Measurements from ENCODE around the gene UGT2B10.
"Not testable (repeated sequence)": the region's sequence is repeated elsewhere in the genome, so short reads cannot be mapped to it uniquely, and the experiment has no call there.

Gene UGT2B10

GRCh38 chr4:68808060-68808459, 7.7 kb upstream of the UGT2B10 start:
- Histone ChIP-seq H3K9me2 (replicated peaks; ENCODE audit: low read depth, low read length) (no peaks in the 10 kb centered on the region), H3K79me2 (ENCODE audit: insufficient read depth, low read length) (no peaks in the 10 kb centered on the region), H3K27me3 (ENCODE audit: insufficient read depth, low read length, poor library complexity, severe bottlenecking) (no peaks in the 10 kb centered on the region), H3K36me3 (ENCODE audit: insufficient read depth, low read length) (no peaks in the 10 kb centered on the region), H2AFZ (ENCODE audit: low read length) (no peak overlapping the region), H3K4me1 (ENCODE audit: insufficient read depth, low read length, poor library complexity, severe bottlenecking) (no peaks in the 10 kb centered on the region), H4K20me1 (ENCODE audit: insufficient read depth, low read length, poor library complexity, severe bottlenecking) (no peaks in the 10 kb centered on the region), H3F3A (ENCODE audit: low read depth) (no peaks in the 10 kb centered on the region), H3K9ac (ENCODE audit: low read depth, low read length, poor library complexity, severe bottlenecking) (no peak overlapping the region), H3K4me3 (ENCODE audit: low read length, poor library complexity, severe bottlenecking) (no peak overlapping the region), H3K9me3 (ENCODE audit: insufficient read depth, low read depth, low read length) (no peaks in the 10 kb centered on the region), H3K4me2 (ENCODE audit: low read depth, low read length, poor library complexity, severe bottlenecking) (no peak overlapping the region)
- TF ChIP-seq EZH2phosphoT487 (IDR thresholded peaks at IDR 0.05; ENCODE audit: borderline replicate concordance), result no peak
- no peak for TF ChIP-seq CTCF (conservative IDR thresholded peaks at IDR 0.05; ENCODE audit: low read length)

- no peak overlapping the region for H3K4me3 ChIP-seq (ENCODE audit: low read length, poor library complexity, severe bottlenecking)
- no peaks in the 10 kb centered on the region for H3F3A ChIP-seq (ENCODE audit: low read depth)
- no peaks in the 10 kb centered on the region for H3K36me3 ChIP-seq (ENCODE audit: insufficient read depth, low read length)
- H3K79me2 ChIP-seq (ENCODE audit: insufficient read depth, low read length), result no peaks in the 10 kb centered on the region
- no peaks in the 10 kb centered on the region for H4K20me1 ChIP-seq (ENCODE audit: insufficient read depth, low read length, poor library complexity, severe bottlenecking)
- H2AFZ ChIP-seq (ENCODE audit: low read length), result no peak overlapping the region
- no peaks in the 10 kb centered on the region for H3K9me2 ChIP-seq (replicated peaks; ENCODE audit: low read depth, low read length)
- H3K4me1 ChIP-seq (ENCODE audit: insufficient read depth, low read length, poor library complexity, severe bottlenecking), result no peaks in the 10 kb centered on the region
- no peak overlapping the region for H3K4me2 ChIP-seq (ENCODE audit: low read depth, low read length, poor library complexity, severe bottlenecking)
- no peak overlapping the region for H3K9ac ChIP-seq (ENCODE audit: low read depth, low read length, poor library complexity, severe bottlenecking)
- TF ChIP-seq EZH2phosphoT487 (IDR thresholded peaks at IDR 0.05; ENCODE audit: borderline replicate concordance) (no peak), CTCF (conservative IDR thresholded peaks at IDR 0.05; ENCODE audit: low read length) (no peak)
- H3K9me3 ChIP-seq (ENCODE audit: insufficient read depth, low read depth, low read length), result no peaks in the 10 kb centered on the region
- no peaks in the 10 kb centered on the region for H3K27me3 ChIP-seq (ENCODE audit: insufficient read depth, low read length, poor library complexity, severe bottlenecking)
Observed at GRCh38 chr4:68810919-68811318, 4.9 kb upstream of the UGT2B10 start.

- H3K79me2 ChIP-seq (ENCODE audit: insufficient read depth, low read length); H3K4me1 ChIP-seq (ENCODE audit: insufficient read depth, low read length, poor library complexity, severe bottlenecking); H3K9me2 ChIP-seq (replicated peaks; ENCODE audit: low read depth, low read length); H4K20me1 ChIP-seq (ENCODE audit: insufficient read depth, low read length, poor library complexity, severe bottlenecking); H3K36me3 ChIP-seq (ENCODE audit: insufficient read depth, low read length); H3K4me3 ChIP-seq (ENCODE audit: low read length, poor library complexity, severe bottlenecking); H3K27me3 ChIP-seq (ENCODE audit: insufficient read depth, low read length, poor library complexity, severe bottlenecking); H2AFZ ChIP-seq (ENCODE audit: low read length); H3F3A ChIP-seq (ENCODE audit: low read depth); H3K9ac ChIP-seq (ENCODE audit: low read depth, low read length, poor library complexity, severe bottlenecking); H3K4me2 ChIP-seq (ENCODE audit: low read depth, low read length, poor library complexity, severe bottlenecking); H3K9me3 ChIP-seq (ENCODE audit: insufficient read depth, low read depth, low read length): not testable (repeated sequence)
Observed at GRCh38 chr4:68816410-68817265, 844 bp downstream of the UGT2B10 start.

- Histone ChIP-seq H2AFZ (ENCODE audit: low read length) (no peak overlapping the region), H3K9ac (ENCODE audit: low read depth, low read length, poor library complexity, severe bottlenecking) (no peak overlapping the region), H3K4me2 (ENCODE audit: low read depth, low read length, poor library complexity, severe bottlenecking) (no peak overlapping the region), H3K27me3 (ENCODE audit: insufficient read depth, low read length, poor library complexity, severe bottlenecking) (no peaks in the 10 kb centered on the region), H3F3A (ENCODE audit: low read depth) (no peaks in the 10 kb centered on the region), H3K4me3 (ENCODE audit: low read length, poor library complexity, severe bottlenecking) (no peak overlapping the region), H3K9me3 (ENCODE audit: insufficient read depth, low read depth, low read length) (no peaks in the 10 kb centered on the region), H3K9me2 (replicated peaks; ENCODE audit: low read depth, low read length) (no peaks in the 10 kb centered on the region), H3K4me1 (ENCODE audit: insufficient read depth, low read length, poor library complexity, severe bottlenecking) (no peaks in the 10 kb centered on the region), H3K36me3 (ENCODE audit: insufficient read depth, low read length) (no peaks in the 10 kb centered on the region), H4K20me1 (ENCODE audit: insufficient read depth, low read length, poor library complexity, severe bottlenecking) (no peaks in the 10 kb centered on the region), H3K79me2 (ENCODE audit: insufficient read depth, low read length) (no peaks in the 10 kb centered on the region)
- no peak for TF ChIP-seq CTCF (conservative IDR thresholded peaks at IDR 0.05; ENCODE audit: low read length)
- no peak for TF ChIP-seq EZH2phosphoT487 (IDR thresholded peaks at IDR 0.05; ENCODE audit: borderline replicate concordance)
Observed at GRCh38 chr4:68817386-68817785, 1.6 kb downstream of the UGT2B10 start.

- not testable (repeated sequence) for H3K4me3 ChIP-seq (ENCODE audit: low read length, poor library complexity, severe bottlenecking); H2AFZ ChIP-seq (ENCODE audit: low read length); H3K9me3 ChIP-seq (ENCODE audit: insufficient read depth, low read depth, low read length); H4K20me1 ChIP-seq (ENCODE audit: insufficient read depth, low read length, poor library complexity, severe bottlenecking); H3K4me1 ChIP-seq (ENCODE audit: insufficient read depth, low read length, poor library complexity, severe bottlenecking); H3F3A ChIP-seq (ENCODE audit: low read depth); H3K36me3 ChIP-seq (ENCODE audit: insufficient read depth, low read length); H3K9ac ChIP-seq (ENCODE audit: low read depth, low read length, poor library complexity, severe bottlenecking); H3K79me2 ChIP-seq (ENCODE audit: insufficient read depth, low read length); H3K9me2 ChIP-seq (replicated peaks; ENCODE audit: low read depth, low read length); H3K27me3 ChIP-seq (ENCODE audit: insufficient read depth, low read length, poor library complexity, severe bottlenecking); H3K4me2 ChIP-seq (ENCODE audit: low read depth, low read length, poor library complexity, severe bottlenecking)
Observed at GRCh38 chr4:68818030-68818462, 2.3 kb downstream of the UGT2B10 start.

Data from Loucy (cell line).